ENCODE data around the gene RNF17. TPM values are rescaled to one million over a fixed set of nuclear protein-coding genes. Genes with fewer than 3 reads are reported as not detected.
A peak's percentile ranks its signal among the peaks of the same experiment; 100 is the strongest.
"Not testable (repeated sequence)": the region's sequence is repeated elsewhere in the genome, so short reads cannot be mapped to it uniquely, and the experiment has no call there.

The RNF17 gene
- total RNA-seq, 1 donor from 2014 or later, result not detected

- no peak for TF ChIP-seq POLR2A (IDR thresholded peaks at IDR 0.05)
- TF ChIP-seq CTCF (IDR thresholded peaks at IDR 0.05), result peak in 2 of 3 experiments; percentile 25 to 41
- no peaks in the 10 kb centered on the region for H3K4me1 ChIP-seq
- no peak for DNase-seq (ENCODE audit: extremely low spot score in 2 of 2)
Observed at GRCh38 chr13:24727731-24728601, 36.0 kb upstream of the RNF17 start.

GRCh38 chr13:24730873-24731567 is 32.9 kb upstream of the RNF17 start:
- H3K9me3 ChIP-seq; H3K36me3 ChIP-seq; H3K4me3 ChIP-seq; H3K4me1 ChIP-seq; DNase-seq (ENCODE audit: extremely low spot score in 2 of 2); intact Hi-C loops (cut with DNase I); H3K27me3 ChIP-seq; H3K27ac ChIP-seq: not testable (repeated sequence)

More at GRCh38 chr13:24727731-24728601, 36.0 kb upstream of the RNF17 start:
- Histone ChIP-seq H3K27ac (no peak overlapping the region), H3K4me3 (no peak overlapping the region), H3K27me3 (no peaks in the 10 kb centered on the region), H3K9me3 (no peaks in the 10 kb centered on the region), H3K36me3 (no peaks in the 10 kb centered on the region)
- intact Hi-C loops (cut with DNase I), result no loop called here

DNA sequence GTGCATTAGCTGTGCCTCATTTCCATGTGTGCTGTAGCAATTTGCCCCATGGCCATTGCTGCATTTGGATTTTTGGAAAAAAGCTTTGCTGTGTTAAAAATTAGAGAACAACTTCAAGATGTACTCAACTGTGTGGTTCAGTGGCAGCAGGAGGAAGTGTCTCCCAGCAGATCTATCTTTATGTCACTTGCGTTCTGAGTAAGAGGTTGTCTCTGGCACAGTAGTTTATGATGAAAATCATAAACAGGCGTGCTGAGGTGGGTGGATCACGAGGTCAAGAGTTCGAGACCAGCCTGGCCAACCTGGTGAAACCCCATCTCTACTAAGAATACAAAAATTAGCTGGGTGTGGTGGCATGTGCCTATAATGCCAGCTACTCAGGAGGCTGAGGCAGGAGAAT is 29.0 kb upstream of the RNF17 start:
- no peak overlapping the region for H3K27ac ChIP-seq
- intact Hi-C loops (cut with DNase I), result no loop called here
- H3K9me3 ChIP-seq, result no peaks in the 10 kb centered on the region
- no peak overlapping the region for H3K4me3 ChIP-seq
- no peaks in the 10 kb centered on the region for H3K36me3 ChIP-seq
- DNase-seq (ENCODE audit: extremely low spot score in 2 of 2), result no peak
- no peaks in the 10 kb centered on the region for H3K27me3 ChIP-seq
- H3K4me1 ChIP-seq, result no peaks in the 10 kb centered on the region
- TF ChIP-seq POLR2A (IDR thresholded peaks at IDR 0.05), result no peak
- TF ChIP-seq POLR2AphosphoS5 (IDR thresholded peaks at IDR 0.05; ENCODE audit: insufficient read depth in 1 of 2, low read depth in 1 of 2), result no peak
- no peak for TF ChIP-seq CTCF (IDR thresholded peaks at IDR 0.05)

DNA sequence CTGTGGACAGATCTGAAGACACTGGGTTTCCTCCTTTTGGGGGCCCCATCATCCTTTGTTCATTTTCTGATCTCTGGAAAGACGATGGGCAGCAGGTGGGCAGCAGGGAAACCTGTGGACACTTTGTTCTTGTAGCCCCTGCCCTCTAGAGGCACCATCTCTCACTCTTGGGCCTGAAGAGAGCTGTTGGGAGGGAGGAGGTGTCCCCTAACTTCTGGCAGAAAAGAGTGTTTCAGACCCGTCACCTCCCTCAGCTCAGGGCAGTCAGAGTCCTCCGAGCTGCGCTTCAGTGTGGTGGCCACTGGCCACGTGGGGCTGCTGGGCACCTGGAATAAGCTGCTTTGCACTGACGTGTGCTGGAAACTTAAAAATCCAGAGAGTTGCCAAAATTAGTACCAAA is 26.9 kb upstream of the RNF17 start:
- Histone ChIP-seq H3K4me3 (no peak overlapping the region), H3K9me3 (no peaks in the 10 kb centered on the region), H3K4me1 (no peaks in the 10 kb centered on the region), H3K27ac (no peak overlapping the region), H3K36me3 (no peaks in the 10 kb centered on the region), H3K27me3 (no peaks in the 10 kb centered on the region)
- TF ChIP-seq POLR2AphosphoS5 (IDR thresholded peaks at IDR 0.05; ENCODE audit: insufficient read depth in 1 of 2, low read depth in 1 of 2) (no peak), POLR2A (IDR thresholded peaks at IDR 0.05) (no peak), CTCF (IDR thresholded peaks at IDR 0.05) (no peak)
- intact Hi-C loops (cut with DNase I), result no loop called here
- no peak for DNase-seq (ENCODE audit: extremely low spot score in 2 of 2)

- H3K27me3 ChIP-seq, result no peaks in the 10 kb centered on the region
Observed at GRCh38 chr13:24738366-24738847, 25.6 kb upstream of the RNF17 start.

More at GRCh38 chr13:24738366-24738847, 25.6 kb upstream of the RNF17 start:
- H3K4me1 ChIP-seq, result no peaks in the 10 kb centered on the region
- H3K36me3 ChIP-seq, result no peaks in the 10 kb centered on the region
- no peaks in the 10 kb centered on the region for H3K9me3 ChIP-seq
- TF ChIP-seq POLR2AphosphoS5 (IDR thresholded peaks at IDR 0.05; ENCODE audit: insufficient read depth in 1 of 2, low read depth in 1 of 2) (no peak), CTCF (IDR thresholded peaks at IDR 0.05) (no peak), POLR2A (IDR thresholded peaks at IDR 0.05) (no peak)
- no peak for DNase-seq (ENCODE audit: extremely low spot score in 2 of 2)
- intact Hi-C loops (cut with DNase I), result no loop called here
- no peak overlapping the region for H3K4me3 ChIP-seq
- no peak overlapping the region for H3K27ac ChIP-seq

Measured in vagina (tissue), 2 donors.